Measurements from ENCODE around the gene ARPIN. TPM values are rescaled to one million over a fixed set of nuclear protein-coding genes. Genes with fewer than 3 reads are reported as not detected.

Gene ARPIN
- total and polyA plus RNA-seq, 7 donors: 3.5 to 10.3 (median 8.9) TPM

- intact Hi-C loops (cut with DNase I): no loop called here
- H3K27ac ChIP-seq: no peak overlapping the region
- no peak overlapping the region for H3K4me3 ChIP-seq
- H3K27me3 ChIP-seq (ENCODE audit: insufficient read depth in 3 of 3, low read length in 2 of 3): no peaks in the 10 kb centered on the region
- no peaks in the 10 kb centered on the region for H3K9me3 ChIP-seq
- peaks cover 2 to 63% of the 10 kb centered on the region in 2 donors for H3K36me3 ChIP-seq (ENCODE audit: insufficient read depth in 1 of 2, low read depth in 1 of 2)
- DNase-seq (no peak), ATAC-seq (no peak)
- peaks cover 9% of the 10 kb centered on the region for H3K4me1 ChIP-seq
- no peak for TF ChIP-seq CTCF (IDR thresholded peaks at IDR 0.05)
Observed at GRCh38 chr15:89863918-89864317, 48.8 kb downstream of the ARPIN start.

GRCh38 chr15:89860891-89861290 is 51.9 kb downstream of the ARPIN start:
- intact Hi-C loops (cut with DNase I): no loop called here
- Histone ChIP-seq H3K4me1 (peaks cover 9% of the 10 kb centered on the region), H3K27ac (no peak overlapping the region), H3K4me3 (no peak overlapping the region), H3K36me3 (ENCODE audit: insufficient read depth in 1 of 2, low read depth in 1 of 2) (peaks cover 4 to 63% of the 10 kb centered on the region in 2 donors), H3K9me3 (no peaks in the 10 kb centered on the region), H3K27me3 (ENCODE audit: insufficient read depth in 3 of 3, low read length in 2 of 3) (no peaks in the 10 kb centered on the region)
- DNase-seq: no peak
- WGBS, 3 donors: 83 to 86% (median 86%) methylated on average over 2 of the region's 2 CpGs
- no peak for TF ChIP-seq CTCF (IDR thresholded peaks at IDR 0.05)
- no peak for ATAC-seq

- H3K9me3 ChIP-seq: no peaks in the 10 kb centered on the region
- 86 to 88% (median 87%) methylated on average over 3 of the region's 3 CpGs for WGBS, 3 donors
- no peak overlapping the region for H3K27ac ChIP-seq
- no peak overlapping the region for H3K4me3 ChIP-seq
- peaks cover 4 to 59% of the 10 kb centered on the region in 2 donors for H3K36me3 ChIP-seq (ENCODE audit: insufficient read depth in 1 of 2, low read depth in 1 of 2)
- DNase-seq: no peak
- H3K4me1 ChIP-seq: peaks cover 9% of the 10 kb centered on the region
- no peak for ATAC-seq
- intact Hi-C loops (cut with DNase I): no loop called here
- TF ChIP-seq CTCF (IDR thresholded peaks at IDR 0.05): no peak
- no peaks in the 10 kb centered on the region for H3K27me3 ChIP-seq (ENCODE audit: insufficient read depth in 3 of 3, low read length in 2 of 3)
Observed at GRCh38 chr15:89860431-89860830, 52.3 kb downstream of the ARPIN start.

- TF ChIP-seq CTCF (IDR thresholded peaks at IDR 0.05): no peak
- H3K4me3 ChIP-seq: no peak overlapping the region
- ATAC-seq: no peak
- no peaks in the 10 kb centered on the region for H3K4me1 ChIP-seq
- H3K9me3 ChIP-seq: no peaks in the 10 kb centered on the region
- peaks cover 4 to 48% of the 10 kb centered on the region in 2 donors for H3K36me3 ChIP-seq (ENCODE audit: insufficient read depth in 1 of 2, low read depth in 1 of 2)
- intact Hi-C loops (cut with DNase I): no loop called here
- no peak overlapping the region for H3K27ac ChIP-seq
- WGBS, 3 donors: 89 to 92% (median 89%) methylated on average over 9 of the region's 9 CpGs
- DNase-seq: no peak
- no peaks in the 10 kb centered on the region for H3K27me3 ChIP-seq (ENCODE audit: insufficient read depth in 3 of 3, low read length in 2 of 3)
Observed at GRCh38 chr15:89858661-89859458, 53.9 kb downstream of the ARPIN start.

- Histone ChIP-seq H3K4me1 (no peaks in the 10 kb centered on the region), H3K27me3 (ENCODE audit: insufficient read depth in 3 of 3, low read length in 2 of 3) (no peaks in the 10 kb centered on the region), H3K27ac (no peak overlapping the region), H3K4me3 (no peak overlapping the region), H3K36me3 (ENCODE audit: insufficient read depth in 1 of 2, low read depth in 1 of 2) (peaks cover 4 to 37% of the 10 kb centered on the region in 2 donors), H3K9me3 (no peaks in the 10 kb centered on the region)
- DNase-seq: no peak
- 87 to 95% (median 89%) methylated on average over 3 of the region's 3 CpGs for WGBS, 3 donors
- TF ChIP-seq CTCF (IDR thresholded peaks at IDR 0.05): no peak
- ATAC-seq: no peak
- intact Hi-C loops (cut with DNase I): no loop called here
Observed at GRCh38 chr15:89857673-89858072, 55.1 kb downstream of the ARPIN start.
